Astrocyte (in vitro differentiated cells and primary cell): ENCODE data around the gene GCHFR. TPM values are rescaled to one million over a fixed set of nuclear protein-coding genes. Genes with fewer than 3 reads are reported as not detected.

ENCODE experiments used
- DNase-seq: peaks from one replicate; pipeline ENCODE4 v3.0.0-alpha.2; 2010; ENCODE audit warnings: low read depth
- FAIRE-seq: peaks from 2 replicates; lab custom pipeline; 2011; peaks lifted over from hg19 to GRCh38; lab: Jason Lieb, UNC
- H2AFZ ChIP-seq: 2 replicates; pipeline ENCODE4 v1.6.0; 2012; ENCODE audit warnings: low read depth, low read length, inconsistent platforms
- H3K27ac ChIP-seq: 2 replicates; pipeline ENCODE4 v1.5.1; 2011; ENCODE audit warnings: low read depth, low read length, inconsistent platforms
- H3K27me3 ChIP-seq: 2 replicates; pipeline ENCODE4 v1.6.0; 2011; ENCODE audit warnings: low read length, inconsistent platforms; ENCODE audit not compliant: insufficient read depth
- H3K36me3 ChIP-seq: 2 replicates; pipeline ENCODE4 v1.5.1; 2011; ENCODE audit warnings: low read length, inconsistent platforms; ENCODE audit not compliant: insufficient read depth
- H3K4me1 ChIP-seq: 2 replicates; pipeline ENCODE4 v1.5.1; 2011; ENCODE audit warnings: low read length, inconsistent platforms; ENCODE audit not compliant: insufficient read depth
- H3K4me2 ChIP-seq: 2 replicates; pipeline ENCODE4 v1.6.0; 2012; ENCODE audit warnings: low read length, inconsistent platforms
- H3K4me3 ChIP-seq: 2 replicates; pipeline ENCODE4 v1.5.1; 2011; ENCODE audit warnings: low read depth, mild to moderate bottlenecking, low read length, inconsistent platforms; ENCODE audit not compliant: insufficient read depth
- H3K79me2 ChIP-seq: 2 replicates; pipeline ENCODE4 v1.6.0; 2012; ENCODE audit warnings: mild to moderate bottlenecking, low read length, inconsistent platforms; ENCODE audit not compliant: insufficient read depth
- H3K9ac ChIP-seq: 2 replicates; pipeline ENCODE4 v1.6.0; 2012; ENCODE audit warnings: mild to moderate bottlenecking, low read length, inconsistent platforms
- H3K9me3 ChIP-seq: 2 replicates; pipeline ENCODE4 v1.5.1; 2012; ENCODE audit warnings: low read depth, mild to moderate bottlenecking, low read length, inconsistent platforms; ENCODE audit not compliant: insufficient read depth
- H4K20me1 ChIP-seq: 2 replicates; pipeline ENCODE4 v1.6.0; 2012; ENCODE audit warnings: low read length, inconsistent platforms; ENCODE audit not compliant: insufficient read depth
- H3K27ac Mint-ChIP-seq: one replicate; pipeline ENCODE4 v1.8.0; 2021; ENCODE audit warnings: mild to moderate bottlenecking, mixed read lengths; ENCODE audit not compliant: unreplicated experiment
- H3K27me3 Mint-ChIP-seq: one replicate; pipeline ENCODE4 v1.8.0; 2021; ENCODE audit warnings: low read depth, mixed read lengths; ENCODE audit not compliant: unreplicated experiment
- H3K36me3 Mint-ChIP-seq: one replicate; pipeline ENCODE4 v1.8.0; 2021; ENCODE audit warnings: low read depth, mixed read lengths; ENCODE audit not compliant: unreplicated experiment
- H3K4me1 Mint-ChIP-seq: one replicate; pipeline ENCODE4 v1.8.0; 2021; ENCODE audit warnings: low read depth, mixed read lengths; ENCODE audit not compliant: unreplicated experiment
- H3K4me3 Mint-ChIP-seq: one replicate; pipeline ENCODE4 v1.8.0; 2021; ENCODE audit warnings: mild to moderate bottlenecking, moderate library complexity, mixed read lengths; ENCODE audit not compliant: unreplicated experiment
- H3K9me3 Mint-ChIP-seq: one replicate; pipeline ENCODE4 v1.8.0; 2021; ENCODE audit warnings: mild to moderate bottlenecking, mixed read lengths; ENCODE audit not compliant: unreplicated experiment
- CTCF ChIP-seq: IDR thresholded peaks from 2 replicates; pipeline ENCODE4 v1.5.1; 2011; ENCODE audit warnings: low read depth, mild to moderate bottlenecking, inconsistent platforms, low read length, moderate library complexity; ENCODE audit not compliant: insufficient read depth
- EZH2 ChIP-seq: IDR thresholded peaks from 2 replicates; pipeline ENCODE4 v1.6.1; 2012; ENCODE audit warnings: mild to moderate bottlenecking, low read length, inconsistent platforms; ENCODE audit not compliant: insufficient read depth
- total RNA-seq: library from RNA; stranded (reverse); gene quantifications from 2 replicates; pipeline ENCODE4 v1.2.1, GENCODE V29; 2021

GCHFR gene
- total RNA-seq, 1 donor from 2014 or later, result 7.3 TPM

GRCh38 chr15:40773902-40774301 is 10.0 kb downstream of the GCHFR start:
- Histone ChIP-seq H3K9me3 (no peaks in the 10 kb centered on the region), H3K27ac (no peak overlapping the region), H3K79me2 (no peaks in the 10 kb centered on the region), H4K20me1 (peaks cover 17% of the 10 kb centered on the region), H3K4me2 (no peak overlapping the region), H2AFZ (no peak overlapping the region), H3K9ac (no peak overlapping the region), H3K4me1 (peaks cover 18% of the 10 kb centered on the region), H3K36me3 (peaks cover 15% of the 10 kb centered on the region), H3K27me3 (no peaks in the 10 kb centered on the region), H3K4me3 (no peak overlapping the region)
- TF ChIP-seq EZH2, result no peak
- no peak for TF ChIP-seq CTCF
- FAIRE-seq, result no peak
- Mint-ChIP-seq H3K27ac (no peak overlapping the region), H3K36me3 (peaks cover 20% of the 10 kb centered on the region), H3K27me3 (no peaks in the 10 kb centered on the region), H3K4me1 (peaks cover 14% of the 10 kb centered on the region), H3K4me3 (no peak overlapping the region), H3K9me3 (no peaks in the 10 kb centered on the region)
- DNase-seq, result no peak

GRCh38 chr15:40775007-40775406 is 11.1 kb downstream of the GCHFR start:
- FAIRE-seq, result no peak
- H3K9me3 ChIP-seq, result no peaks in the 10 kb centered on the region
- Mint-ChIP-seq H3K4me1 (peaks cover 8% of the 10 kb centered on the region), H3K4me3 (no peak overlapping the region), H3K36me3 (peaks cover 20% of the 10 kb centered on the region), H3K9me3 (no peaks in the 10 kb centered on the region), H3K27ac (no peak overlapping the region), H3K27me3 (no peaks in the 10 kb centered on the region)
- no peak overlapping the region for H3K27ac ChIP-seq
- H4K20me1 ChIP-seq, result peaks cover 12% of the 10 kb centered on the region
- H3K79me2 ChIP-seq, result no peaks in the 10 kb centered on the region
- H3K4me2 ChIP-seq, result no peak overlapping the region
- H3K9ac ChIP-seq, result no peak overlapping the region
- DNase-seq, result no peak
- H2AFZ ChIP-seq, result no peak overlapping the region
- TF ChIP-seq CTCF, result no peak
- TF ChIP-seq EZH2, result no peak
- peaks cover 25% of the 10 kb centered on the region for H3K36me3 ChIP-seq
- H3K27me3 ChIP-seq, result no peaks in the 10 kb centered on the region
- no peak overlapping the region for H3K4me3 ChIP-seq
- peaks cover 7% of the 10 kb centered on the region for H3K4me1 ChIP-seq

GRCh38 chr15:40775740-40776536 is 12.1 kb downstream of the GCHFR start:
- Histone ChIP-seq H3K27me3 (no peaks in the 10 kb centered on the region), H4K20me1 (peaks cover 7% of the 10 kb centered on the region), H3K4me3 (no peak overlapping the region), H3K27ac (no peak overlapping the region), H3K4me1 (peaks cover 5% of the 10 kb centered on the region), H3K4me2 (no peak overlapping the region), H3K79me2 (no peaks in the 10 kb centered on the region), H2AFZ (no peak overlapping the region), H3K9ac (no peak overlapping the region), H3K9me3 (no peaks in the 10 kb centered on the region), H3K36me3 (peaks cover 27% of the 10 kb centered on the region)
- no peak overlapping the region for H3K4me3 Mint-ChIP-seq
- TF ChIP-seq CTCF (no peak), EZH2 (no peak)
- no peak for FAIRE-seq
- H3K27ac Mint-ChIP-seq, result no peak overlapping the region
- H3K36me3 Mint-ChIP-seq, result peaks cover 20% of the 10 kb centered on the region
- H3K9me3 Mint-ChIP-seq, result no peaks in the 10 kb centered on the region
- DNase-seq, result no peak
- H3K27me3 Mint-ChIP-seq, result no peaks in the 10 kb centered on the region
- H3K4me1 Mint-ChIP-seq, result peaks cover 6% of the 10 kb centered on the region
